Liver (tissue), 3 donors: Measurements from ENCODE around the gene RAPGEF6.

ENCODE experiments used
- CTCF ChIP-seq: fragments of 150-350 bp; IDR thresholded peaks from 2 replicates; pipeline ENCODE4 v1.5.1; 2017; ENCODE audit warnings: improper control_type of control experiment, low read depth, low read length; ENCODE audit not compliant: missing input control
- GABPA ChIP-seq, 2 donors: IDR thresholded peaks in 1 of 2; conservative IDR thresholded peaks in 1 of 2; 2 replicates each; pipeline ENCODE4 v1.6.1; 2016; ENCODE audit warnings: antibody characterized with exemption in 2 of 2, mild to moderate bottlenecking in 1 of 2, moderate library complexity in 1 of 2
- JUND ChIP-seq, 2 donors: IDR thresholded peaks; 2 replicates each; pipeline ENCODE4 v1.6.1; 2016; ENCODE audit warnings: antibody characterized with exemption in 2 of 2
- donor health status: healthy.
- donor health status: healthy.

DNA sequence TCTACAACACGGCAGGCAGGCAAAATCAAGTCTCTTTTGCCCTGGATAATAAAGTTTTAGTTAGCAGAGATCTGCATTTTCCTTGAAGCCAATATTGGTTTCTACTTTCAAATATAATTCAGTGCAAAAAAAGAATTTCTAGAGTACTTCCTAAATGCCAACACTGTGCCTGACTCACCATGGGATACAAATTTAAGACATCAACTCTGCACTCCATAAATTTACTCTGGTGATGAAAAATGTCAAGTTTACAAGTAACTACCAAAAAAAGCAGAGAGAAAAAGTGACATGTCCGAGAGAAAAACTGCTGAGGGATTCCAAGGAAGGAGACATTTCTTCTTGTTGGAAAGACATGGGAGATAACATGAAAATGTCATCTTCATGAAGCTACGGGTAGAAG is 119.7 kb downstream of the RAPGEF6 start:
- TF ChIP-seq JUND (IDR thresholded peaks at IDR 0.05) (no peak), GABPA (IDR thresholded peaks at IDR 0.05 in 1 of 2, conservative IDR thresholded peaks at IDR 0.05 in 1 of 2) (no peak), CTCF (no peak)
